H7 (cell line): ENCODE data around the gene PRR19. TPM values are rescaled to one million over a fixed set of nuclear protein-coding genes. Genes with fewer than 3 reads are reported as not detected.

Experiments
- DNase-seq: peaks from one replicate; pipeline ENCODE4 v3.0.0; 2012
- H3K27me3 ChIP-seq: 2 replicates; pipeline ENCODE4 v1.6.0; 2011; ENCODE audit warnings: mild to moderate bottlenecking, low read length; ENCODE audit not compliant: control insufficient read depth, insufficient read depth
- H3K36me3 ChIP-seq: replicated peaks from 2 replicates; pipeline ENCODE4 v1.5.1; 2011; ENCODE audit warnings: low read length; ENCODE audit not compliant: control insufficient read depth, insufficient read depth
- H3K4me3 ChIP-seq: 2 replicates; pipeline ENCODE4 v1.5.1; 2011; ENCODE audit warnings: low read depth, mild to moderate bottlenecking, control low read depth, low read length, moderate library complexity; ENCODE audit not compliant: insufficient read depth
- total RNA-seq: library from RNA; depleted of rRNA; stranded (reverse); fragments of >200 nt; shearing (Covaris generic); gene quantifications from 2 replicates; pipeline ENCODE4 v1.2.3, GENCODE V29; 2014

Gene PRR19
- total RNA-seq, 1 experiment from 2014 or later: 3.3 TPM

- H3K36me3 ChIP-seq: no peaks in the 10 kb centered on the region
- H3K27me3 ChIP-seq: peaks cover 21% of the 10 kb centered on the region
- no peak overlapping the region for H3K4me3 ChIP-seq
- DNase-seq: no peak
These were observed 13.1 kb downstream of the PRR19 start for GRCh38 chr19:42315024-42315423.

GRCh38 chr19:42316223-42317211 is 14.6 kb downstream of the PRR19 start:
- Histone ChIP-seq H3K36me3 (no peaks in the 10 kb centered on the region), H3K27me3 (peaks cover 21% of the 10 kb centered on the region), H3K4me3 (no peak overlapping the region)
- peak; percentile 63 for DNase-seq

- peaks cover 24% of the 10 kb centered on the region for H3K27me3 ChIP-seq
- no peak overlapping the region for H3K4me3 ChIP-seq
- H3K36me3 ChIP-seq: no peaks in the 10 kb centered on the region
- DNase-seq: peak; percentile 51
These were observed 15.6 kb downstream of the PRR19 start for GRCh38 chr19:42317535-42317934.

GRCh38 chr19:42322305-42322704 is 20.4 kb downstream of the PRR19 start:
- H3K27me3 ChIP-seq: peaks cover 28% of the 10 kb centered on the region
- no peak for DNase-seq

GRCh38 chr19:42323473-42323851 is 21.5 kb downstream of the PRR19 start:
- Histone ChIP-seq H3K27me3 (peaks cover 28% of the 10 kb centered on the region), H3K36me3 (no peaks in the 10 kb centered on the region), H3K4me3 (peak overlapping the region; percentile 47)
- peak; percentile 88 for DNase-seq

More at GRCh38 chr19:42322305-42322704, 20.4 kb downstream of the PRR19 start:
- Histone ChIP-seq H3K4me3 (no peak overlapping the region), H3K36me3 (no peaks in the 10 kb centered on the region)

GRCh38 chr19:42323852-42324654 is 22.1 kb downstream of the PRR19 start:
- Histone ChIP-seq H3K36me3 (no peaks in the 10 kb centered on the region), H3K4me3 (peak overlapping the region; percentile 47), H3K27me3 (peaks cover 28% of the 10 kb centered on the region)
- peak; percentile 87 for DNase-seq

- Histone ChIP-seq H3K4me3 (peak overlapping the region; percentile 47), H3K36me3 (no peaks in the 10 kb centered on the region), H3K27me3 (peaks cover 28% of the 10 kb centered on the region)
- no peak for DNase-seq
These were observed 22.8 kb downstream of the PRR19 start for GRCh38 chr19:42324655-42325307.

GRCh38 chr19:42325308-42325895 is 23.5 kb downstream of the PRR19 start, which contains the start of gene MEGF8:
TSS of gene MEGF8 (plus strand) at chr19:42325635. CDS start at chr19:42326244, 609 bp downstream.
- Histone ChIP-seq H3K36me3 (no peaks in the 10 kb centered on the region), H3K27me3 (peaks cover 28% of the 10 kb centered on the region), H3K4me3 (peak within 1 kb of the TSS; percentile 86)
- peak; percentile 99 for DNase-seq

GRCh38 chr19:42325896-42326771 is 24.2 kb downstream of the PRR19 start:
- Histone ChIP-seq H3K27me3 (peaks cover 28% of the 10 kb centered on the region), H3K36me3 (no peaks in the 10 kb centered on the region), H3K4me3 (peak overlapping the region; percentile 86)
- peak; percentile 81 for DNase-seq

- H3K36me3 ChIP-seq: no peaks in the 10 kb centered on the region
- DNase-seq: no peak
- H3K4me3 ChIP-seq: no peak overlapping the region
- H3K27me3 ChIP-seq: peaks cover 24% of the 10 kb centered on the region
These were observed 25.0 kb downstream of the PRR19 start for GRCh38 chr19:42326969-42327368.

GRCh38 chr19:42327381-42327780 is 25.4 kb downstream of the PRR19 start:
- H3K36me3 ChIP-seq: no peaks in the 10 kb centered on the region
- H3K27me3 ChIP-seq: peaks cover 20% of the 10 kb centered on the region
- no peak overlapping the region for H3K4me3 ChIP-seq
- no peak for DNase-seq

GRCh38 chr19:42328106-42328505 is 26.2 kb downstream of the PRR19 start:
- no peak for DNase-seq
- Histone ChIP-seq H3K27me3 (peaks cover 18% of the 10 kb centered on the region), H3K4me3 (no peak overlapping the region), H3K36me3 (no peaks in the 10 kb centered on the region)

GRCh38 chr19:42328854-42329253 is 26.9 kb downstream of the PRR19 start:
- Histone ChIP-seq H3K36me3 (no peaks in the 10 kb centered on the region), H3K4me3 (no peak overlapping the region), H3K27me3 (peaks cover 10% of the 10 kb centered on the region)
- no peak for DNase-seq
